ENCODE measurements around the gene GFRAL. TPM values are rescaled to one million over a fixed set of nuclear protein-coding genes. Genes with fewer than 3 reads are reported as not detected.

GFRAL gene
- total RNA-seq, 1 experiment from 2014 or later, result not detected

- POLR2A ChIA-PET, result no interaction called here
Measured at GRCh38 chr6:55445648-55446204, 118.5 kb downstream of the GFRAL start.

GRCh38 chr6:55447891-55448290 is 120.6 kb downstream of the GFRAL start:
- BruUV-seq (replicated peaks), result no TSS peak
- in situ Hi-C loops (cut with HindIII; ENCODE audit: low pct_unique_long_range_greater_than_20kb, low sequenced_read_pairs), result no loop called here

More at GRCh38 chr6:55445648-55446204, 118.5 kb downstream of the GFRAL start:
- in situ Hi-C loops (cut with HindIII; ENCODE audit: low pct_unique_long_range_greater_than_20kb, low sequenced_read_pairs) (no loop called here), intact Hi-C loops (cut with micrococcal nuclease; ENCODE audit: unreplicated experiment) (loop anchor here (2.0 to 10.0 kb wide), 5 partner anchors 165 to 849 kb away; no protein-coding TSS in a partner anchor)
- Histone ChIP-seq H3K4me1 (ENCODE audit: control insufficient read depth, insufficient read depth, low read length) (peaks cover 12% of the 10 kb centered on the region), H3K9me3 (ENCODE audit: control insufficient read depth, insufficient read depth, low read depth, low read length) (no peaks in the 10 kb centered on the region), H3K4me3 (ENCODE audit: low read depth in 2 of 2, low read length in 2 of 2) (no peak overlapping the region), H3K27me3 (ENCODE audit: control insufficient read depth, insufficient read depth, low read length) (no peaks in the 10 kb centered on the region), H3K27ac (ENCODE audit: low read length) (peak overlapping the region; percentile 83; the same call in 1 of the 2 replicates), H3K36me3 (ENCODE audit: control insufficient read depth, insufficient read depth, low read length) (no peaks in the 10 kb centered on the region)
- no TSS peak for BruUV-seq (replicated peaks)
- ATAC-seq (peak; percentile 65), DNase-seq (ENCODE audit: low read depth, low spot score) (peak; percentile 45)
- no peak for TF ChIP-seq SIN3A (IDR thresholded peaks at IDR 0.05; ENCODE audit: borderline replicate concordance, insufficient read depth, low read depth, low read length)
- peak; percentile 72; the same call in 1 of the 2 replicates for TF ChIP-seq CTCF (IDR thresholded peaks at IDR 0.05)
- CTCF ChIA-PET, result interaction anchor here (0.6 to 1.5 kb wide), 6 partner anchors 15 to 507 kb away, joined by 3 to 6 read pairs (median 3); no protein-coding TSS in a partner anchor

More at GRCh38 chr6:55447891-55448290, 120.6 kb downstream of the GFRAL start:
- Histone ChIP-seq H3K4me3 (ENCODE audit: low read depth in 2 of 2, low read length in 2 of 2) (no peak overlapping the region), H3K27ac (ENCODE audit: low read length) (peak overlapping the region; percentile 83), H3K36me3 (ENCODE audit: control insufficient read depth, insufficient read depth, low read length) (no peaks in the 10 kb centered on the region), H3K27me3 (ENCODE audit: control insufficient read depth, insufficient read depth, low read length) (no peaks in the 10 kb centered on the region), H3K9me3 (ENCODE audit: control insufficient read depth, insufficient read depth, low read depth, low read length) (no peaks in the 10 kb centered on the region), H3K4me1 (ENCODE audit: control insufficient read depth, insufficient read depth, low read length) (peaks cover 12% of the 10 kb centered on the region)
- CTCF ChIA-PET, result no interaction called here
- no peak for TF ChIP-seq POLR2AphosphoS5 (IDR thresholded peaks at IDR 0.05; ENCODE audit: low read depth, low read length)
- no peak for TF ChIP-seq REST (IDR thresholded peaks at IDR 0.05; ENCODE audit: insufficient read depth in 1 of 2, low read depth in 2 of 2, low read length in 1 of 2)
- TF ChIP-seq CTCF (IDR thresholded peaks at IDR 0.05), result no peak
- TF ChIP-seq TCF7L2 (IDR thresholded peaks at IDR 0.05; ENCODE audit: low read depth, low read length), result no peak
- TF ChIP-seq SIN3A (IDR thresholded peaks at IDR 0.05; ENCODE audit: borderline replicate concordance, insufficient read depth, low read depth, low read length), result no peak
- no peak for DNase-seq (ENCODE audit: low read depth, low spot score)
- intact Hi-C loops (cut with micrococcal nuclease; ENCODE audit: unreplicated experiment), result loop anchor here (10.0 kb wide), 2 partner anchors 237 to 847 kb away; no protein-coding TSS in a partner anchor
- ATAC-seq, result no peak
- POLR2A ChIA-PET, result no interaction called here
